ENCODE measurements around the gene OSGEP.

OSGEP gene

GRCh38 chr14:20454516-20455354 lies at the start of gene OSGEP, which contains the start of gene APEX1:
Gene OSGEP, minus strand, starts transcription at chr14:20454812. Its CDS starts 129 bp downstream, at chr14:20454683.
Gene APEX1, plus strand, starts transcription at chr14:20455226. Its CDS starts 420 bp downstream, at chr14:20455646.
- in situ Hi-C loops (cut with MboI; ENCODE audit: low pct_unique_long_range_greater_than_20kb, low sequenced_read_pairs, unreplicated experiment), result no loop called here
- DNase-seq (ENCODE audit: low spot score), result peak; percentile 96
- TF ChIP-seq, protein P1, sequence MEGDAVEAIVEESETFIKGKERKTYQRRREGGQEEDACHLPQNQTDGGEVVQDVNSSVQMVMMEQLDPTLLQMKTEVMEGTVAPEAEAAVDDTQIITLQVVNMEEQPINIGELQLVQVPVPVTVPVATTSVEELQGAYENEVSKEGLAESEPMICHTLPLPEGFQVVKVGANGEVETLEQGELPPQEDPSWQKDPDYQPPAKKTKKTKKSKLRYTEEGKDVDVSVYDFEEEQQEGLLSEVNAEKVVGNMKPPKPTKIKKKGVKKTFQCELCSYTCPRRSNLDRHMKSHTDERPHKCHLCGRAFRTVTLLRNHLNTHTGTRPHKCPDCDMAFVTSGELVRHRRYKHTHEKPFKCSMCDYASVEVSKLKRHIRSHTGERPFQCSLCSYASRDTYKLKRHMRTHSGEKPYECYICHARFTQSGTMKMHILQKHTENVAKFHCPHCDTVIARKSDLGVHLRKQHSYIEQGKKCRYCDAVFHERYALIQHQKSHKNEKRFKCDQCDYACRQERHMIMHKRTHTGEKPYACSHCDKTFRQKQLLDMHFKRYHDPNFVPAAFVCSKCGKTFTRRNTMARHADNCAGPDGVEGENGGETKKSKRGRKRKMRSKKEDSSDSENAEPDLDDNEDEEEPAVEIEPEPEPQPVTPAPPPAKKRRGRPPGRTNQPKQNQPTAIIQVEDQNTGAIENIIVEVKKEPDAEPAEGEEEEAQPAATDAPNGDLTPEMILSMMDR (IDR thresholded peaks at IDR 0.05; ENCODE audit: extremely low read depth, insufficient read depth, missing control alignments), result no peak

GRCh38 chr14:20503898-20504297 lies 49.3 kb upstream of the OSGEP start:
- TF ChIP-seq, protein P1 (IDR thresholded peaks at IDR 0.05; ENCODE audit: extremely low read depth, insufficient read depth, missing control alignments), result no peak
- in situ Hi-C loops (cut with MboI; ENCODE audit: low pct_unique_long_range_greater_than_20kb, low sequenced_read_pairs, unreplicated experiment), result no loop called here
- no peak for DNase-seq (ENCODE audit: low spot score)

DNA sequence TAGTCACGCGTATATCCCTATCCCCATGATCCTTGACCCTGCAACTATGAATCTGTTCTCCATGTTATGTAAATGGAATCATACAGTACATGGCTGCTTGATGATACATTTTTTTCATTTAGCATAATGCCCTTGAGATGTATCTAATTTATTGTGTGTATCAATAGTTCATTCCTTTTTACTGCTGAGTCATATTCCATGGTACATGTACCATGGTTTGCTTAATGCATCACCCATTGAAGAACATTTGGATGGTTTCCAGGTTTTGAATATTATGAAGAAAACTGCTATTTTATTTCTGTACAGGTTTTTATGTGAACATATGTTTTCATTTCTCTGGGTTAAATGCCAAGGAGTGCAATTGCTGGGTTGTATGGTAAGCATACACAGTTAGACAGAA lies 46.7 kb upstream of the OSGEP start:
- no peak for DNase-seq (ENCODE audit: low spot score)
- in situ Hi-C loops (cut with MboI; ENCODE audit: low pct_unique_long_range_greater_than_20kb, low sequenced_read_pairs, unreplicated experiment), result no loop called here
- TF ChIP-seq, protein P1 (IDR thresholded peaks at IDR 0.05; ENCODE audit: extremely low read depth, insufficient read depth, missing control alignments), result no peak

GRCh38 chr14:20499881-20500280 lies 45.3 kb upstream of the OSGEP start:
- TF ChIP-seq, protein P1 (IDR thresholded peaks at IDR 0.05; ENCODE audit: extremely low read depth, insufficient read depth, missing control alignments), result no peak
- DNase-seq (ENCODE audit: low spot score), result no peak
- in situ Hi-C loops (cut with MboI; ENCODE audit: low pct_unique_long_range_greater_than_20kb, low sequenced_read_pairs, unreplicated experiment), result no loop called here

DNA sequence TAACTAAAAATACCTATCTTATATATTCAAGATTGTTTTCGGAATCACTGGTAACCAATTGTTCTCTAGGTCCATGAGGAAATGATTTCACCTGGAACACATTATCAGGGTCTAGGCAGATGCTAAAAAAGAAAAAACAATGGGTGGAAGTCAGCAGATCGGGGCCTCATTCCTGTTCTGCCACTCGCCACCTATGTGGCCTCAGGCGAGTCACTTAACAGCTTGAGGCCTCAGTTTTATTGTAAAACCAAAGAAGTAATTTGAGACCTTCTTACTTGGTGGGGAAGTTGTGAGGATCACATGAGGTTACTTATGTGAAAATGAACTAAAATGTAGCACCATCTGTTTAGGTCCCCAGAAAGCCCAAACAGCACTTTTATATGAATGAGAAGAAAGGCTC lies 44.5 kb upstream of the OSGEP start:
- TF ChIP-seq, protein P1 (IDR thresholded peaks at IDR 0.05; ENCODE audit: extremely low read depth, insufficient read depth, missing control alignments), result no peak
- DNase-seq (ENCODE audit: low spot score), result no peak
- in situ Hi-C loops (cut with MboI; ENCODE audit: low pct_unique_long_range_greater_than_20kb, low sequenced_read_pairs, unreplicated experiment), result no loop called here

- no peak for DNase-seq (ENCODE audit: low spot score)
- TF ChIP-seq, protein P1 (IDR thresholded peaks at IDR 0.05; ENCODE audit: extremely low read depth, insufficient read depth, missing control alignments), result no peak
- in situ Hi-C loops (cut with MboI; ENCODE audit: low pct_unique_long_range_greater_than_20kb, low sequenced_read_pairs, unreplicated experiment), result no loop called here
Measured at GRCh38 chr14:20498622-20499021, 44.0 kb upstream of the OSGEP start.

Measured in GM13977 (cell line).